Testis (tissue), 3 donors: ENCODE results near the gene RAB27B. TPM values are rescaled to one million over a fixed set of nuclear protein-coding genes. Genes with fewer than 3 reads are reported as not detected.

Source experiments
- DNase-seq: peaks from one replicate; pipeline ENCODE4 v3.0.0-alpha.2; 2019
- H3K27ac ChIP-seq, 2 donors: fragments of 200-600 bp; sonication (generic); one replicate each; pipeline ENCODE4 v1.5.1; 2019
- H3K27me3 ChIP-seq: fragments of 200-600 bp; sonication (generic); one replicate; pipeline ENCODE4 v1.5.1; 2019
- H3K36me3 ChIP-seq: fragments of 200-600 bp; sonication (generic); one replicate; pipeline ENCODE4 v1.5.1; 2017; ENCODE audit warnings: low read depth; ENCODE audit errors: missing control alignments
- H3K4me1 ChIP-seq: fragments of 200-600 bp; sonication (generic); one replicate; pipeline ENCODE4 v1.5.1; 2019
- H3K4me3 ChIP-seq, 2 donors: fragments of 200-600 bp; sonication (generic); one replicate each; pipeline ENCODE4 v1.5.1; 2017 to 2019
- H3K9me3 ChIP-seq: fragments of 200-600 bp; sonication (generic); one replicate; pipeline ENCODE4 v1.5.1; 2017
- POLR2A ChIP-seq: fragments of 450-650 bp; IDR thresholded peaks from one replicate; pipeline ENCODE4 v1.6.1; 2017; ENCODE audit warnings: antibody characterized with exemption, mild to moderate bottlenecking, moderate library complexity
- WGBS, 2 donors: methylation state at CpG; one replicate each; pipeline ENCODE4 v1.1.5; 2018; 5-methylcytosine and 5-hydroxymethylcytosine counted together
- intact Hi-C: fragments of 100-400 bp; cut with DNase I; formaldehyde crosslinking; loops from one replicate; pipeline ENCODE4 v1.15.1; 2023; ENCODE audit warnings: low total_unique reads
- polyA plus RNA-seq: library from polyadenylated mRNA; stranded (reverse); fragments of 350-450 nt; fragmentation: Illumina TruSeq; extraction: RNeasy Lipid Tissue Mini Kit (QIAGEN cat#74804); gene quantifications from one replicate; pipeline ENCODE4 v1.2.3, GENCODE V29; 2014; ENCODE audit warnings: low read depth, low replicate concordance; ENCODE audit not compliant: insufficient read depth
- total RNA-seq, 2 donors: library from RNA; depleted of rRNA; stranded (reverse); fragments of >200 nt; gene quantifications; one replicate each; pipeline ENCODE4 v1.2.3, GENCODE V29; 2016
- TF ChIP-seq, protein P1 (sequence below), 3 experiments: fragments of 450-650 bp in 2 of 3; fragments of 200-600 bp in 1 of 3; sonication (generic) in 1 of 3; IDR thresholded peaks; one replicate each; pipeline ENCODE4 v1.5.1; 2016 to 2019; ENCODE audit warnings: antibody characterized with exemption in 3 of 3, mild to moderate bottlenecking in 2 of 3, moderate library complexity in 1 of 3

RAB27B gene
- total and polyA plus RNA-seq, 3 donors from 2014 or later, result 0.93 to 5.8 (median 1.7) TPM

DNA sequence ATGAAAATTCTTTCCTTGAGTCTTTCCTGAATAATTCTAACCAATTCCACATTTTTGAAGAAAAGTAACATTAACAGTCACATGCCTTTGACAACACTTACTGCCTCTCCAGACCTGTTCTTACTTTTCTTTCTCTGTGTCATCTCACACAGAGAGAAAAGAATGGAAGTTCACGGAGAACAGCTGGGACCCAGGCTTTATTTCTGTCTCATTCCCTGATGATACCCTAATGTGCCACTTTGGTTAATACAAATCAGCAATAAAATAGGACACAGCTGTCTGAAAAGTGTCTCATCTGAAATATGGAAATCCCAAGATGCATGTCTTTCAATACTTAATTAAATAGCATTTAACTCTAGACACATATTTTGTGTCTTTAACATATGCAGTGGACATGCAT, 42.1 kb upstream of the RAB27B start:
- Histone ChIP-seq H3K9me3 (no peaks in the 10 kb centered on the region), H3K36me3 (no peaks in the 10 kb centered on the region), H3K4me1 (no peaks in the 10 kb centered on the region), H3K27me3 (no peaks in the 10 kb centered on the region), H3K4me3 (no peak overlapping the region), H3K27ac (no peak overlapping the region)
- TF ChIP-seq, protein P1, sequence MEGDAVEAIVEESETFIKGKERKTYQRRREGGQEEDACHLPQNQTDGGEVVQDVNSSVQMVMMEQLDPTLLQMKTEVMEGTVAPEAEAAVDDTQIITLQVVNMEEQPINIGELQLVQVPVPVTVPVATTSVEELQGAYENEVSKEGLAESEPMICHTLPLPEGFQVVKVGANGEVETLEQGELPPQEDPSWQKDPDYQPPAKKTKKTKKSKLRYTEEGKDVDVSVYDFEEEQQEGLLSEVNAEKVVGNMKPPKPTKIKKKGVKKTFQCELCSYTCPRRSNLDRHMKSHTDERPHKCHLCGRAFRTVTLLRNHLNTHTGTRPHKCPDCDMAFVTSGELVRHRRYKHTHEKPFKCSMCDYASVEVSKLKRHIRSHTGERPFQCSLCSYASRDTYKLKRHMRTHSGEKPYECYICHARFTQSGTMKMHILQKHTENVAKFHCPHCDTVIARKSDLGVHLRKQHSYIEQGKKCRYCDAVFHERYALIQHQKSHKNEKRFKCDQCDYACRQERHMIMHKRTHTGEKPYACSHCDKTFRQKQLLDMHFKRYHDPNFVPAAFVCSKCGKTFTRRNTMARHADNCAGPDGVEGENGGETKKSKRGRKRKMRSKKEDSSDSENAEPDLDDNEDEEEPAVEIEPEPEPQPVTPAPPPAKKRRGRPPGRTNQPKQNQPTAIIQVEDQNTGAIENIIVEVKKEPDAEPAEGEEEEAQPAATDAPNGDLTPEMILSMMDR (IDR thresholded peaks at IDR 0.05), result no peak
- no peak for TF ChIP-seq POLR2A
- intact Hi-C loops, result no loop called here
- WGBS, 2 donors, result 85 to 97% methylated on average over 1 of the region's 1 CpG
- no peak for DNase-seq

DNA sequence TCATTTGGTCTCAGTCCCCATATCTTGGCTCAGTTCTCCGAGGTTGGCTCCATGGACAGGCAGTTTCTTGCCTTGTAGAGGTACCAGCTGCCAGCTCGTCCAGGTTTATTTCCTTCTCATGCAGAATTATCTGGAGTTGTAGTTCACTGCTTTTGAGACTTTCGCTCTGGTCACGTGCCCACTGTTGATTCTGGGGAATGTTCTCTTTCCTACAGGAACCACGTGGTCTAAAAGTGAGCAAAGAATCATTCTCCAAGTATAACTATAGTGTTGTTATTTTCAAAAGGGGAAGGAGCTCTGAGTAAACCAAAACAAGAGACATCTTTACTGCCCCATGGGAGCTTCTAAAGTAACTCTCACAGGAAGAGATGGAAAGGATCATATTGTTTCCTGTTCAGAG, 41.2 kb upstream of the RAB27B start:
- no peaks in the 10 kb centered on the region for H3K36me3 ChIP-seq
- H3K27ac ChIP-seq, result no peak overlapping the region
- no peak for DNase-seq
- H3K4me3 ChIP-seq, result no peak overlapping the region
- intact Hi-C loops, result no loop called here
- no peaks in the 10 kb centered on the region for H3K27me3 ChIP-seq
- TF ChIP-seq, protein P1 (IDR thresholded peaks at IDR 0.05), result no peak
- no peak for TF ChIP-seq POLR2A
- WGBS, 2 donors, result 61 to 69% methylated on average over 5 of the region's 5 CpGs
- H3K9me3 ChIP-seq, result no peaks in the 10 kb centered on the region
- no peaks in the 10 kb centered on the region for H3K4me1 ChIP-seq

GRCh38 chr18:54787616-54788015, 40.7 kb upstream of the RAB27B start:
- Histone ChIP-seq H3K27ac (no peak overlapping the region), H3K9me3 (no peaks in the 10 kb centered on the region), H3K27me3 (no peaks in the 10 kb centered on the region), H3K4me1 (no peaks in the 10 kb centered on the region), H3K36me3 (no peaks in the 10 kb centered on the region), H3K4me3 (no peak overlapping the region)
- TF ChIP-seq, protein P1 (IDR thresholded peaks at IDR 0.05), result no peak
- TF ChIP-seq POLR2A, result no peak
- intact Hi-C loops, result no loop called here
- DNase-seq, result no peak

- no peaks in the 10 kb centered on the region for H3K9me3 ChIP-seq
- 75 to 80% methylated on average over 1 of the region's 1 CpG for WGBS, 2 donors
- no peak overlapping the region for H3K27ac ChIP-seq
- TF ChIP-seq POLR2A, result no peak
- TF ChIP-seq, protein P1 (IDR thresholded peaks at IDR 0.05), result no peak
- H3K27me3 ChIP-seq, result no peaks in the 10 kb centered on the region
- no peak overlapping the region for H3K4me3 ChIP-seq
- no peaks in the 10 kb centered on the region for H3K4me1 ChIP-seq
- DNase-seq, result no peak
- H3K36me3 ChIP-seq, result no peaks in the 10 kb centered on the region
- intact Hi-C loops, result no loop called here
Measured at GRCh38 chr18:54790109-54790508, 38.2 kb upstream of the RAB27B start.

GRCh38 chr18:54791657-54792056, 36.6 kb upstream of the RAB27B start:
- H3K27ac ChIP-seq, result no peak overlapping the region
- TF ChIP-seq POLR2A, result no peak
- TF ChIP-seq, protein P1 (IDR thresholded peaks at IDR 0.05), result no peak
- no peaks in the 10 kb centered on the region for H3K4me1 ChIP-seq

More at GRCh38 chr18:54791657-54792056, 36.6 kb upstream of the RAB27B start:
- Histone ChIP-seq H3K36me3 (no peaks in the 10 kb centered on the region), H3K9me3 (no peaks in the 10 kb centered on the region), H3K27me3 (no peaks in the 10 kb centered on the region), H3K4me3 (no peak overlapping the region)
- 79 to 89% methylated on average over 9 to 12 of the region's 12 CpGs for WGBS, 2 donors
- intact Hi-C loops, result no loop called here
- no peak for DNase-seq
